NCI-H2196 treated with DMSO at 0.1 percent for 48 hours (cell line): ENCODE measurements around the gene MRPL45.
A peak's percentile ranks its signal among the peaks of the same experiment; 100 is the strongest.

Experiments
- DNase-seq: peaks from one replicate; lab custom pipeline; 2025; ENCODE audit not compliant: unreplicated experiment; lab: John Stamatoyannopoulos, UW

Gene MRPL45

GRCh38 chr17:38324772-38325171 is 27.8 kb downstream of the MRPL45 start:
- DNase-seq: no peak

GRCh38 chr17:38325221-38325851 is 28.4 kb downstream of the MRPL45 start:
- DNase-seq: no peak

- DNase-seq: no peak
These were observed 30.2 kb downstream of the MRPL45 start for GRCh38 chr17:38326996-38327792.

GRCh38 chr17:38327936-38328335 is 31.0 kb downstream of the MRPL45 start:
- DNase-seq: no peak

- no peak for DNase-seq
These were observed 31.7 kb downstream of the MRPL45 start for GRCh38 chr17:38328620-38329019.

GRCh38 chr17:38329284-38329683 is 32.3 kb downstream of the MRPL45 start:
- no peak for DNase-seq

GRCh38 chr17:38329808-38330730 is 33.1 kb downstream of the MRPL45 start:
- DNase-seq: no peak

GRCh38 chr17:38330941-38331411 is 34.0 kb downstream of the MRPL45 start:
- no peak for DNase-seq

GRCh38 chr17:38332735-38333134 is 35.8 kb downstream of the MRPL45 start:
- DNase-seq: no peak

- no peak for DNase-seq
These were observed 36.8 kb downstream of the MRPL45 start for GRCh38 chr17:38333635-38334295.

GRCh38 chr17:38334480-38335364 is 37.8 kb downstream of the MRPL45 start:
- DNase-seq: no peak

- DNase-seq: no peak
These were observed 39.9 kb downstream of the MRPL45 start for GRCh38 chr17:38336838-38337237.

GRCh38 chr17:38338053-38338452 is 41.1 kb downstream of the MRPL45 start:
- DNase-seq: no peak

- DNase-seq: no peak
These were observed 41.6 kb downstream of the MRPL45 start for GRCh38 chr17:38338535-38338934.

GRCh38 chr17:38339891-38340290 is 42.9 kb downstream of the MRPL45 start:
- DNase-seq: no peak

GRCh38 chr17:38341035-38341721 is 44.2 kb downstream of the MRPL45 start:
- peak; percentile 32 for DNase-seq

GRCh38 chr17:38342886-38343607 is 46.1 kb downstream of the MRPL45 start:
- DNase-seq: no peak

- DNase-seq: no peak
These were observed 46.8 kb downstream of the MRPL45 start, which contains the start of gene GPR179 for GRCh38 chr17:38343608-38344419. Gene GPR179 (minus strand): TSS chr17:38343956. CDS start chr17:38343789, 167 bp downstream.
